Adrenal gland (tissue), 5 donors: ENCODE measurements around the gene NFATC1.

Source experiments
- POLR2A ChIP-seq, 2 donors: fragments of 450-650 bp; IDR thresholded peaks; one replicate each; pipeline ENCODE4 v1.6.1; 2017; ENCODE audit warnings: antibody characterized with exemption in 2 of 2, mild to moderate bottlenecking in 2 of 2, moderate library complexity in 1 of 2
- TF ChIP-seq, protein P1 (sequence below), 6 experiments: fragments of 450-650 bp in 4 of 6; fragments of 200-600 bp in 2 of 6; sonication (generic) in 1 of 6; IDR thresholded peaks; 1 replicate in 5 of 6; 2 replicates in 1 of 6; pipeline versions ENCODE4 v1.5.1 to v1.8.0; 2016 to 2021; ENCODE audit warnings: antibody characterized with exemption in 6 of 6, mild to moderate bottlenecking in 2 of 6, moderate library complexity in 1 of 6
- donor health status: DM: no; HTN: no; CAD: no.

DNA sequence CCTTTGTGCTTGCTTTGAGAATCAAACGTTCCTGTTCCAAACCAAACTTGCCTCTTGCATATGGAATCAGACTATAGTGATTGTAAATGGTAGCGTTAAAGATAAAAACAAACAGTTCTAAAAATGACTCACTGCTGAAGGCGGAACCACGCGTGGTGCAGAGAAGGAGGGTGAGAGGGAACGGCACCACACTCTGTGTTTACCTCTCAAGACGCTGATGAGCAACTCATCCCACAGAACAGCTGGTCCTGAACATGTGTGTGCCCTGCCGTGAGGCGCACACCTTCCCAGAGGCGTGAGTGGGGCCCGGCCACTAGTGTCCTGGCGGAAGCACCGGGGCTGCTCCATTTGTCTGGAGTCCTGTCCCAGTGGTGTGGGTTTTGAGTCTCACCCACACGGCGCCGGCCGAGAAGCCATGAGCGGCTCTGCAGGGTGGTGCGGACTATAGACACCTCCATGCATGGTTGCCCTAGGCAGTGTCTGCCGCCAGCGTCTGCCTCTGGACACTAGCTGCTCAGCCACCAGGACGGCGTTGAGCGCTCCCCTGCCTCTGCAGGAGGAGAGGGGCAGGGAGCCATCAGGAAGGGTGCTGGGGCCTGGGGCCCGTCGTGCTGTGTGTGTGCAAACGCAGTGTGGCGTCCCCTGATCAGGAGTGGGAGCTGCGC lies 52.1 kb downstream of the NFATC1 start:
- TF ChIP-seq, protein P1, sequence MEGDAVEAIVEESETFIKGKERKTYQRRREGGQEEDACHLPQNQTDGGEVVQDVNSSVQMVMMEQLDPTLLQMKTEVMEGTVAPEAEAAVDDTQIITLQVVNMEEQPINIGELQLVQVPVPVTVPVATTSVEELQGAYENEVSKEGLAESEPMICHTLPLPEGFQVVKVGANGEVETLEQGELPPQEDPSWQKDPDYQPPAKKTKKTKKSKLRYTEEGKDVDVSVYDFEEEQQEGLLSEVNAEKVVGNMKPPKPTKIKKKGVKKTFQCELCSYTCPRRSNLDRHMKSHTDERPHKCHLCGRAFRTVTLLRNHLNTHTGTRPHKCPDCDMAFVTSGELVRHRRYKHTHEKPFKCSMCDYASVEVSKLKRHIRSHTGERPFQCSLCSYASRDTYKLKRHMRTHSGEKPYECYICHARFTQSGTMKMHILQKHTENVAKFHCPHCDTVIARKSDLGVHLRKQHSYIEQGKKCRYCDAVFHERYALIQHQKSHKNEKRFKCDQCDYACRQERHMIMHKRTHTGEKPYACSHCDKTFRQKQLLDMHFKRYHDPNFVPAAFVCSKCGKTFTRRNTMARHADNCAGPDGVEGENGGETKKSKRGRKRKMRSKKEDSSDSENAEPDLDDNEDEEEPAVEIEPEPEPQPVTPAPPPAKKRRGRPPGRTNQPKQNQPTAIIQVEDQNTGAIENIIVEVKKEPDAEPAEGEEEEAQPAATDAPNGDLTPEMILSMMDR (IDR thresholded peaks at IDR 0.05): no peak
- no peak for TF ChIP-seq POLR2A (IDR thresholded peaks at IDR 0.05)
